ENCODE measurements around the gene CLDN24.

- TF ChIP-seq REST (IDR thresholded peaks at IDR 0.05; ENCODE audit: insufficient read depth in 1 of 2, low read depth in 2 of 2, low read length in 2 of 2) (no peak), POLR2AphosphoS5 (IDR thresholded peaks at IDR 0.05; ENCODE audit: low read depth, low read length) (no peak), FOXP2 (optimal IDR thresholded peaks at IDR 0.05; ENCODE audit: borderline replicate concordance, extremely low read depth, extremely low read length, insufficient read depth) (no peak)
These were observed 21.6 kb downstream of the CLDN24 start for GRCh38 chr4:183300655-183301054.
